ENCODE measurements around the gene IRF9. TPM values are rescaled to one million over a fixed set of nuclear protein-coding genes. Genes with fewer than 3 reads are reported as not detected.

Gene IRF9
- total and polyA plus RNA-seq, 2 of the 13 experiments (the other 11 are each of a cell fraction or from before 2014, with no cell fraction given): 14.9 to 49.7 TPM

GRCh38 chr14:24139272-24139934 is 21.7 kb upstream of the IRF9 start (continued):
- TF ChIP-seq, protein P1, sequence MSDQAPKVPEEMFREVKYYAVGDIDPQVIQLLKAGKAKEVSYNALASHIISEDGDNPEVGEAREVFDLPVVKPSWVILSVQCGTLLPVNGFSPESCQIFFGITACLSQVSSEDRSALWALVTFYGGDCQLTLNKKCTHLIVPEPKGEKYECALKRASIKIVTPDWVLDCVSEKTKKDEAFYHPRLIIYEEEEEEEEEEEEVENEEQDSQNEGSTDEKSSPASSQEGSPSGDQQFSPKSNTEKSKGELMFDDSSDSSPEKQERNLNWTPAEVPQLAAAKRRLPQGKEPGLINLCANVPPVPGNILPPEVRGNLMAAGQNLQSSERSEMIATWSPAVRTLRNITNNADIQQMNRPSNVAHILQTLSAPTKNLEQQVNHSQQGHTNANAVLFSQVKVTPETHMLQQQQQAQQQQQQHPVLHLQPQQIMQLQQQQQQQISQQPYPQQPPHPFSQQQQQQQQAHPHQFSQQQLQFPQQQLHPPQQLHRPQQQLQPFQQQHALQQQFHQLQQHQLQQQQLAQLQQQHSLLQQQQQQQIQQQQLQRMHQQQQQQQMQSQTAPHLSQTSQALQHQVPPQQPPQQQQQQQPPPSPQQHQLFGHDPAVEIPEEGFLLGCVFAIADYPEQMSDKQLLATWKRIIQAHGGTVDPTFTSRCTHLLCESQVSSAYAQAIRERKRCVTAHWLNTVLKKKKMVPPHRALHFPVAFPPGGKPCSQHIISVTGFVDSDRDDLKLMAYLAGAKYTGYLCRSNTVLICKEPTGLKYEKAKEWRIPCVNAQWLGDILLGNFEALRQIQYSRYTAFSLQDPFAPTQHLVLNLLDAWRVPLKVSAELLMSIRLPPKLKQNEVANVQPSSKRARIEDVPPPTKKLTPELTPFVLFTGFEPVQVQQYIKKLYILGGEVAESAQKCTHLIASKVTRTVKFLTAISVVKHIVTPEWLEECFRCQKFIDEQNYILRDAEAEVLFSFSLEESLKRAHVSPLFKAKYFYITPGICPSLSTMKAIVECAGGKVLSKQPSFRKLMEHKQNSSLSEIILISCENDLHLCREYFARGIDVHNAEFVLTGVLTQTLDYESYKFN (CRISPR knock-in tag; conservative IDR thresholded peaks at IDR 0.05): no peak
- TF ChIP-seq PRMT3 (CRISPR knock-in tag; IDR thresholded peaks at IDR 0.05; ENCODE audit: borderline replicate concordance, low read depth): no peak
- no peak for TF ChIP-seq MYPOP (CRISPR knock-in tag; IDR thresholded peaks at IDR 0.05)
- TF ChIP-seq ZBTB7B (CRISPR knock-in tag; IDR thresholded peaks at IDR 0.05): no peak
- no peak for TF ChIP-seq YEATS2 (CRISPR knock-in tag; IDR thresholded peaks at IDR 0.05; ENCODE audit: borderline replicate concordance)
- TF ChIP-seq HNF4A (CRISPR knock-in tag; IDR thresholded peaks at IDR 0.05): no peak
- peak; percentile 24; the same call in 1 of the 2 replicates for TF ChIP-seq SIX4 (CRISPR knock-in tag; IDR thresholded peaks at IDR 0.05)
- no peak for TF ChIP-seq ZNF563 (CRISPR knock-in tag; IDR thresholded peaks at IDR 0.05)
- no peak for TF ChIP-seq KAT2B (IDR thresholded peaks at IDR 0.05; ENCODE audit: borderline replicate concordance, low read depth, low read length)
- TF ChIP-seq, protein P2, sequence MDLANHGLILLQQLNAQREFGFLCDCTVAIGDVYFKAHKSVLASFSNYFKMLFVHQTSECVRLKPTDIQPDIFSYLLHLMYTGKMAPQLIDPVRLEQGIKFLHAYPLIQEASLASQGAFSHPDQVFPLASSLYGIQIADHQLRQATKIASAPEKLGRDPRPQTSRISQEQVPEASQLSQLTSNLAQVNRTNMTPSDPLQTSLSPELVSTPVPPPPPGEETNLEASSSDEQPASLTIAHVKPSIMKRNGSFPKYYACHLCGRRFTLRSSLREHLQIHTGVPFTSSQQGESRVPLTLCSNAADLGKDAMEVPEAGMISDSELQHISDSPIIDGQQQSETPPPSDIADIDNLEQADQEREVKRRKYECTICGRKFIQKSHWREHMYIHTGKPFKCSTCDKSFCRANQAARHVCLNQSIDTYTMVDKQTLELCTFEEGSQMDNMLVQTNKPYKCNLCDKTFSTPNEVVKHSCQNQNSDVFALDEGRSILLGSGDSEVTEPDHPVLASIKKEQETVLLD (CRISPR knock-in tag; IDR thresholded peaks at IDR 0.05; ENCODE audit: low read depth): no peak
- no peak for TF ChIP-seq ZNF703 (CRISPR knock-in tag; IDR thresholded peaks at IDR 0.05; ENCODE audit: borderline replicate concordance)
- no peak for TF ChIP-seq ZNF83 (CRISPR knock-in tag; IDR thresholded peaks at IDR 0.05; ENCODE audit: borderline replicate concordance)
- TF ChIP-seq, protein P3, sequence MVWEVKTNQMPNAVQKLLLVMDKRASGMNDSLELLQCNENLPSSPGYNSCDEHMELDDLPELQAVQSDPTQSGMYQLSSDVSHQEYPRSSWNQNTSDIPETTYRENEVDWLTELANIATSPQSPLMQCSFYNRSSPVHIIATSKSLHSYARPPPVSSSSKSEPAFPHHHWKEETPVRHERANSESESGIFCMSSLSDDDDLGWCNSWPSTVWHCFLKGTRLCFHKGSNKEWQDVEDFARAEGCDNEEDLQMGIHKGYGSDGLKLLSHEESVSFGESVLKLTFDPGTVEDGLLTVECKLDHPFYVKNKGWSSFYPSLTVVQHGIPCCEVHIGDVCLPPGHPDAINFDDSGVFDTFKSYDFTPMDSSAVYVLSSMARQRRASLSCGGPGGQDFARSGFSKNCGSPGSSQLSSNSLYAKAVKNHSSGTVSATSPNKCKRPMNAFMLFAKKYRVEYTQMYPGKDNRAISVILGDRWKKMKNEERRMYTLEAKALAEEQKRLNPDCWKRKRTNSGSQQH (CRISPR knock-in tag; IDR thresholded peaks at IDR 0.05; ENCODE audit: low read depth): no peak
- no peak for TF ChIP-seq KLF15 (CRISPR knock-in tag; IDR thresholded peaks at IDR 0.05; ENCODE audit: borderline replicate concordance)
- no peak for TF ChIP-seq ZNF460 (CRISPR knock-in tag; IDR thresholded peaks at IDR 0.05; ENCODE audit: borderline replicate concordance)
- no peak for TF ChIP-seq PHF21A (CRISPR knock-in tag; IDR thresholded peaks at IDR 0.05)
- TF ChIP-seq, protein P4, sequence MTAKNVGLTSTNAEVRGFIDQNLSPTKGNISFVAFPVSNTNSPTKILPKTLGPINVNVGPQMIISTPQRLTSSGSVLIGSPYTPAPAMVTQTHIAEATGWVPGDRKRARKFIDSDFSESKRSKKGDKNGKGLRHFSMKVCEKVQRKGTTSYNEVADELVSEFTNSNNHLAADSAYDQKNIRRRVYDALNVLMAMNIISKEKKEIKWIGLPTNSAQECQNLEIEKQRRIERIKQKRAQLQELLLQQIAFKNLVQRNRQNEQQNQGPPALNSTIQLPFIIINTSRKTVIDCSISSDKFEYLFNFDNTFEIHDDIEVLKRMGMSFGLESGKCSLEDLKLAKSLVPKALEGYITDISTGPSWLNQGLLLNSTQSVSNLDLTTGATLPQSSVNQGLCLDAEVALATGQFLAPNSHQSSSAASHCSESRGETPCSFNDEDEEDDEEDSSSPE (CRISPR knock-in tag; IDR thresholded peaks at IDR 0.05): no peak
- no peak for TF ChIP-seq ZNF704 (CRISPR knock-in tag; IDR thresholded peaks at IDR 0.05; ENCODE audit: borderline replicate concordance)

Measured in HepG2 (cell line).